GM12891 (cell line): ENCODE measurements around the gene ALDOA.
A peak's percentile ranks its signal among the peaks of the same experiment; 100 is the strongest.

Experiments
- DNase-seq: peaks from one replicate; pipeline ENCODE4 v3.0.0; 2011; ENCODE audit warnings: low spot score; ENCODE audit not compliant: insufficient read length
- FAIRE-seq: peaks from 2 replicates; lab custom pipeline; 2011; peaks lifted over from hg19 to GRCh38; lab: Jason Lieb, UNC
- PAX5 ChIP-seq: IDR thresholded peaks from 2 replicates; pipeline ENCODE4 v1.6.1; 2011; ENCODE audit warnings: low read length, moderate library complexity, mild to moderate bottlenecking; ENCODE audit not compliant: insufficient read depth, severe bottlenecking
- POLR2A ChIP-seq: IDR thresholded peaks from 2 replicates; pipeline ENCODE4 v1.6.1; 2011; ENCODE audit warnings: low read depth, low read length, control low read depth
- POLR2AphosphoS5 ChIP-seq: IDR thresholded peaks from 2 replicates; pipeline ENCODE4 v1.6.1; 2011; ENCODE audit warnings: low read depth, low read length, control low read depth
- POU2F2 ChIP-seq: IDR thresholded peaks from 2 replicates; pipeline ENCODE4 v1.6.1; 2011; ENCODE audit warnings: low read depth, mild to moderate bottlenecking, control low read depth, low read length, moderate library complexity
- SPI1 ChIP-seq: IDR thresholded peaks from 2 replicates; pipeline ENCODE4 v1.6.1; 2011; ENCODE audit warnings: low read depth, low read length, control low read depth
- TAF1 ChIP-seq: IDR thresholded peaks from 2 replicates; pipeline ENCODE4 v1.6.1; 2011; ENCODE audit warnings: low read depth, low read length, control low read depth

Gene ALDOA

DNA sequence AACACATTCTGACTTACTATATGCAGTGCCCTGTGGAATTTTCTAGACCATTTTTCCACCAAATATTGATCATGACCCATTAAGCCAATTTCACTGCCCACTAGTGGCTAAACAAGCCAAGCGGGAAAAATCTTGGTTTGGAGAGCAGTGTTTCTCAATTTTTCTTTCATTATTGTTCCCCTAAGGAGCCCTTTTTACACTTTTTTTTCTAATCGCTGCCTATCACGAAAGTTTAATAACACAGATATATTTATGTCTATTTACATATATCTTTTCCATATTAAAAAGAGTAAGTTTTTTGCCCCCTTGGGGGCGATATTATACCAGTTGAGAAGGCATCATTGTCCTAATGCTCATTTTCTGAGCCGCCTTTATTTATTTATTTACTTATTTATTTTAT is 23.7 kb upstream of the ALDOA start:
- DNase-seq: no peak
- no peak for FAIRE-seq
- TF ChIP-seq SPI1 (no peak), PAX5 (no peak), TAF1 (no peak), POLR2AphosphoS5 (no peak), POU2F2 (no peak), POLR2A (no peak)

DNA sequence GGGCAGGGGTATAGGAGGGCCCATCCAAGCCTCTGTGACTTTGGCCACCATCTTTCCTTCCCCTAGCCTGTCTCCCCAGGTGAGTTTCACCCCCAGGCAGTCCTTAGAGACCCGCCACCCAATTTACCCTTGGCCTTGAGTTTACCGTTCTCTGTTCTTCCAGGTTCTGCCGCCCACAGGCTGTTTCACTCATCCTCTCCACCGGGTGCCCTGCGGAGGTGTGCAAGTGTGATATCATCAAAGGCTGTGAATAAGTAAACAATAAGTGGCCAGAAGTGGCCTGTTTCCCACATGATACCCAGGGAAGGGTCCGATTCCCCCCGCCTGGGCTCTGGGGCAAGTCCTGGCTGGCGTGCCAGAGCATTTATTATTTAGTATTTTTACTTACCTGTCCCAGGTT is 19.4 kb upstream of the ALDOA start:
- no peak for FAIRE-seq
- TF ChIP-seq PAX5: no peak
- TF ChIP-seq TAF1: no peak
- TF ChIP-seq SPI1: no peak
- TF ChIP-seq POLR2AphosphoS5: no peak
- no peak for TF ChIP-seq POLR2A
- TF ChIP-seq POU2F2: no peak
- DNase-seq: no peak

DNA sequence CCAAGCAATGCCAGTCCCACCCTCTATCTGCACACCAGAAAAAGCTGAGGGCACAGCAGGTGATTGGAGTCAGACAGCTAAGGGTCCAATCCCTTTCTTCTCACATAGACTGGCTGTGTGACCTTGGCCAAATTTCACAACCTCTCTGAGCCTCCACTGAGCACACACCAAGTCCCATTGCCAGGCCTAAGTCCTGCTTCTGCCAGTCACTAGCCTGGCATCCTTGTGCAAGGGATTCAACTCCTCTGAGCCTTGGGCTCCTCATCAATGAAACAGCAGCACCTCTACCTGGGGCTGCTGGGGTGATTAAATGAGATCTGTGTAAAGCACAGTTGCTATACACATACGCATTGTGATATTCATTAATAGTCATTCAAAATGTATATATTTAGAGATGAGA is 19.0 kb upstream of the ALDOA start:
- no peak for TF ChIP-seq POLR2A
- no peak for TF ChIP-seq POLR2AphosphoS5
- no peak for TF ChIP-seq PAX5
- TF ChIP-seq POU2F2: no peak
- DNase-seq (no peak), FAIRE-seq (no peak)

DNA sequence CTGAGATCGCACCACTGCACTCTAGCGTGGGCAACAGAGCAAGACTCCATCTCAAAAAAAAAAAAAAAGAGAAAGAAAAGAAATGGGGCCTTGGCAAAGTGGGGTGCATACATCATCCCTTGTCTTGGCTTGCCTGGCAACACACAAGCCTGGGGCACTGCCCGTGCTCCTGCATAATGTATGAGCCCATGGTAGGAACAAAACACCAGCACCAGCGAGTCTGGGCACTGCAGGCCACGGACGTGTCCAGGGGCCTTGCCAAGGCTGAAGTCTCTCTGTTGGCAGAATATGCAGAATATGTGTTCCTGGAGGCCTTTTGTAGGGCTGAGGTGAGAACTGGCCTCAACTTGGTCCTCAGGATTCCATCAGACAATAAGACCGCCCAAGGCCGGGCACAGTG is 15.7 kb upstream of the ALDOA start:
- FAIRE-seq (no peak), DNase-seq (no peak)
- TF ChIP-seq POLR2A (no peak), PAX5 (no peak), SPI1 (no peak), POLR2AphosphoS5 (no peak), POU2F2 (no peak), TAF1 (no peak)

DNA sequence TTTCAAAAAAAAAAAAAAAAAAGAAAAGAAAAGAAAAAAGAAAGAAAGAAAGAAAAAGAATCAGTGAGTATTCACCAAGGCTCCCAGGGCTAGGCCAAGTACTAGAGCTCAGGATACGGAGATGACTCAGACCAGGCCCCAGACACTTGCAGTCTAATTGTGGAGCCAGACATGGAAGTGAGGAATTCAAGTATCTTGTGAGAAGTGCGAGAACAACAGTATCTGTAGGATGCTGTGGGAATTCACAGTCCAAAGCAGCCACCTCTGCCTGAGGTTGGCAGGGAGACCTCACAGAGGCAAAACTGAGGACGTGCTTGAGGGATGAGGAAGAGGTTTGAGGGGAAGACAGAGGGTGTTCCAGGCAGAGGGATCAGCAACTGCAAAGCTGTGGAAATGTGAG is 14.0 kb upstream of the ALDOA start:
- DNase-seq (no peak), FAIRE-seq (no peak)
- TF ChIP-seq POU2F2 (no peak), SPI1 (no peak), TAF1 (no peak), POLR2A (no peak), POLR2AphosphoS5 (no peak), PAX5 (no peak)

DNA sequence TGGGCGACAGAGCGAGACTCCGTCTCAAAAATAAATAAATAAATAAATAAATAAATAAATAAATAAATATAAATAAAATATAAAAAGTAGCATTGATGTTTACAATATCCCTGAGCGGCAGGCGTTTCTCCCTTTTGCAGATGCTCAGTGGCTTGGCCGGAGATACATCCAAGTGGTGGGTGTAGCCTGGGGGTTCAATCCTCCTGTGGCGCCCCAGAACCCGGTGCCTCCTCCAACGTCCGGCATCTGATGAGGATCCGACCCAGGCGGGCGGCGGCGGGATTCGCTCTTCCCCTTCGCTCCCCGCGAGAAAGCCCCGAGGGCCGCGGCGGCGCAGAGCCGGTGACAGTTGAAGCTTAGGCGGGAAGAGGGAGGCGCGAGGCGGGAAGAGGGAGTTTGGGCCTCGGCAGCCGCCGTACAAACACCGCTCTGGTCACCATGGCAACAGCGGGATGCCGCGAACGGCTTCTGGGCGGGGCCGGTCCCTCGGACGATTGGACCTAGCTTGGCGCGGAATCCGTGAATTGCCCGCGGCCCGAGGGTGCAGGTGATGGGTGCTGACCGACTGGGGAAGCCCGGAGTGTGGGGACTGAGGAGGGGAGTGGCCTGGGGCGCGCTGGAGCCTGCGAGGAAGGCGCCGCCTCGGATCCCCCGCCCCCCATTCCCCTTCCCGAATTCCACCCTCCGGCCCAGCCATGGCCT is 12.7 kb upstream of the ALDOA start:
- DNase-seq: peak; percentile 94
- TF ChIP-seq SPI1 (peak; percentile 6; the same call in 1 of the 2 replicates), TAF1 (no peak), POLR2AphosphoS5 (no peak), PAX5 (no peak), POLR2A (no peak), POU2F2 (no peak)
- peak; percentile 87 for FAIRE-seq

DNA sequence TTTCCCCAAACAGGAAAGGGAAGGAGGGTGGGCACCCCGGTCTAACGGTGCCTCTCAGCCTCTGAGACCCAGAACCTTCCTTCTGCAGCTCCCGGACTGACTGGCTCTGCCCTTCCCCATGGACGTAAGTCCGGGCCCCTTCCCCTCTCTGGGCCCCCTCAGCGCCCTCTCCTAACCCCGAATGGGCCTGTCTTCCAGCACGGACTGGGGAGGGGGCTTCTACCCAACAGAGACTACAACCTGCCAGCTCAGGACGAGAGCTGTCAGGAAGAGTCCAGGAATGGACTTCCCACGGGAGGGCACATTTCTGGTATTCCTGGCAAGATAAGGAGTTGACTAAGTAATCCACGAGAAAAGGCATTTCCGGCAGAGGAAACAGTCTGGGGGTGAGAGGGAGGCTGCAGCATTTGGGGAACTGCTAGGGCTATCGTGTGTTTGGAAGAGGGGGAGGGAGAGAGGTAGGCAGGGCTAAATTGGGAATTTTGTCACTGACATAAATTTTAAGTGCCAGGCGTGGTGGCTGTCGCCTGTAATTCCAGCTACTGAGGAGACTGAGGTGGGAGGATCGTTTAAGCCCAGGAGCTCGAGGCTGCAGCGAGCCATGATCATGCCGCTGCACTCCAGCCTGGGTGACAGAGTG is 12.1 kb upstream of the ALDOA start:
- FAIRE-seq (no peak), DNase-seq (no peak)
- TF ChIP-seq TAF1: no peak
- no peak for TF ChIP-seq POLR2AphosphoS5
- TF ChIP-seq POLR2A: no peak
- TF ChIP-seq PAX5: no peak
- TF ChIP-seq POU2F2: no peak
- TF ChIP-seq SPI1: no peak

DNA sequence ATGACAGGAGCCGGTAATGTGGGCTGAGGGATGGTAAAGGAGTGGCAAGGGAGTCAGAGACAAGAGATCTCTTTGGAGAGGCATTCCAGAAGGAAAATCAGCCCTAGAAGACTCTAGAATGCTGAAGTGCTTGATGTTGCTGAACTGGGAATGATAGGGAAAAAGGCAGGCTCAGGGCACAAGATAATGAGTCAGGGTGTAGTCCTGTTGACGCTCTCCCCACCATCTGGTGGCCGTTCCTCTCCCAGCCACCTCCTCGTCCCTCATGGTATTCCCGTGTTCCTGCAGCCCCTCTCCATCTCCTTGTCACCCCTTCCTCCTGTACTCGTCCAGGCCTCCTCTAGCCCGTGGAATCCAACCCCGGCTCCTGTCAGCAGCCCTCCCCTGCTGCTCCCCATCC is 11.1 kb upstream of the ALDOA start:
- FAIRE-seq: no peak
- no peak for DNase-seq

DNA sequence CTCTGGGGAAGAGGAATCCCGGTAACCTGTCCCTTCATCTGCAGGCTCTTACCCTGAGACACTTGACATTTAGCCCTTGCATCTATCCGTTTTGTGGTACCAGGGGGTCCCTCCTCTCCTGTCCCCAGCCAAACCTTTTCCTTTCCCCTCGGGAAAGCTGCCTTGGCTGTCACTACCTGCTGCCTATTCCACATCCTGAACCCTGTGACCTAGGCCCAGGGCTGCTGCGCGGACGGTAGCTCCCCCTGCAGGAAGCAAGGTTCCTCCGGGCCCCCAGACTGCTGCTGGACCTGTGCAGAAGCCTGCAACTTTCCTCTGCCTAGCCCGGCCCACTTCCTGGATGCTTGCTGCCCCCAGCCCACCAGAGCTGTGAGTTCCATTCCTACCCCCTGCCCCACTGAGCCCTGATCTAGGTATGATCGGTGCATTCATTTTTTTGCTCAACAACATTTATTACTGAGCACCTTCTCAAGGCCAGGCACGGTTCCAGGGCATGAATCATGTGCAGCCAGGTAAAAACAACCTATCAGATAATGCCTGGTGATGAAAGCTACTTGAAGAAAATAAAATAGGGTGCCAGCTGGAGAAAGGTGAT is 10.5 kb upstream of the ALDOA start:
- DNase-seq (no peak), FAIRE-seq (no peak)
- TF ChIP-seq POLR2AphosphoS5: no peak
- no peak for TF ChIP-seq POLR2A
- TF ChIP-seq TAF1: no peak
- no peak for TF ChIP-seq SPI1

More for the DNA sequence above, 11.1 kb upstream of the ALDOA start:
- TF ChIP-seq POLR2AphosphoS5 (no peak), POU2F2 (no peak), SPI1 (no peak), TAF1 (no peak), POLR2A (no peak), PAX5 (no peak)

DNA sequence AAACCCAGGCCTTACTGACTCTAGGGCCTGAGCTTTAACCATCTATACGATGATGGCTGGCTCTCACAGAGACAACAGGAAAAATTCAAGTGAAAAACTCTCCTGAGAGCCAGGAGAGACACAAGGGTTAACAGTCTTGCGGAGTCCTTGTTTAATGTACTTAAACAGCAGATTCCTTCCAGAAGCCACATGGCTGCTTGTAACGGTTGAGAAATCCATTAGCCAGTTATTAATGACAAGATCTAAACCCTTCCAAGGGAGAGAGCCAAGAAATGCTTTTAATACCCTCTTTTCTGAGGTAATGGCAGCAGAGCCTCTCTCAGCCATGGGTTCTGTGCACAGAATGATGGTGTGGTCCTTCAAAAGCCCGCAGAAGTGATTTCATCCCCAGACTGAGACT is 5.2 kb upstream of the ALDOA start:
- no peak for DNase-seq
- TF ChIP-seq SPI1: no peak
- TF ChIP-seq POU2F2: no peak
- TF ChIP-seq POLR2AphosphoS5: no peak
- TF ChIP-seq POLR2A: no peak
- TF ChIP-seq PAX5: no peak
- TF ChIP-seq TAF1: no peak
- FAIRE-seq: no peak
